Uterus (tissue), 2 donors: ENCODE results near the gene RANBP6.

ENCODE experiments used
- POLR2A ChIP-seq, 2 donors: fragments of 450-650 bp; IDR thresholded peaks; one replicate each; pipeline ENCODE4 v1.6.1; 2016; ENCODE audit warnings: antibody characterized with exemption in 2 of 2, mild to moderate bottlenecking in 1 of 2, moderate library complexity in 1 of 2
- TF ChIP-seq, protein P1 (sequence below), 4 experiments: fragments of 200-600 bp in 2 of 4; fragments of 450-650 bp in 2 of 4; sonication (generic) in 2 of 4; IDR thresholded peaks; one replicate each; pipeline ENCODE4 v1.5.1; 2016 to 2019; ENCODE audit warnings: antibody characterized with exemption in 4 of 4, mild to moderate bottlenecking in 2 of 4, moderate library complexity in 1 of 4

DNA sequence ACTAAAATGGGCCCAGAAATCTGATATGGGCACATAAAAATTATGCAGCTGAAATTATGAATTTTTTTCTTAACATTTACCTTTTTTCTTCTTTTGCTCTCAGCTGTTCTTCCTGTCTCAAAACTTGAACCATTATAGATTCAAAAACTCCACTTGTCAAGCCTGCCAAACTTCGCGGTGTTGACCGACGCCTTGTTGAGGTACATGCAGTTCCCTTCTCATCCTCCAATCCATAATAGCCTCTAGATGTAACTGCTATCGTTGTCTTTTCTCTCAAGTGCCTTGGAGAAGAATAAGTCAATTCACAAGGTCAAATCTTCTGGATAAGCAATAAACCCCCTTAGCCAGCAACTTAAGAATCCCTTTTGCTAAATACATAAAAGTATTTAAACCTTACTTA lies 27.2 kb downstream of the RANBP6 start:
- no peak for TF ChIP-seq POLR2A (IDR thresholded peaks at IDR 0.05)
- TF ChIP-seq, protein P1, sequence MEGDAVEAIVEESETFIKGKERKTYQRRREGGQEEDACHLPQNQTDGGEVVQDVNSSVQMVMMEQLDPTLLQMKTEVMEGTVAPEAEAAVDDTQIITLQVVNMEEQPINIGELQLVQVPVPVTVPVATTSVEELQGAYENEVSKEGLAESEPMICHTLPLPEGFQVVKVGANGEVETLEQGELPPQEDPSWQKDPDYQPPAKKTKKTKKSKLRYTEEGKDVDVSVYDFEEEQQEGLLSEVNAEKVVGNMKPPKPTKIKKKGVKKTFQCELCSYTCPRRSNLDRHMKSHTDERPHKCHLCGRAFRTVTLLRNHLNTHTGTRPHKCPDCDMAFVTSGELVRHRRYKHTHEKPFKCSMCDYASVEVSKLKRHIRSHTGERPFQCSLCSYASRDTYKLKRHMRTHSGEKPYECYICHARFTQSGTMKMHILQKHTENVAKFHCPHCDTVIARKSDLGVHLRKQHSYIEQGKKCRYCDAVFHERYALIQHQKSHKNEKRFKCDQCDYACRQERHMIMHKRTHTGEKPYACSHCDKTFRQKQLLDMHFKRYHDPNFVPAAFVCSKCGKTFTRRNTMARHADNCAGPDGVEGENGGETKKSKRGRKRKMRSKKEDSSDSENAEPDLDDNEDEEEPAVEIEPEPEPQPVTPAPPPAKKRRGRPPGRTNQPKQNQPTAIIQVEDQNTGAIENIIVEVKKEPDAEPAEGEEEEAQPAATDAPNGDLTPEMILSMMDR (IDR thresholded peaks at IDR 0.05) = no peak
